Measurements from ENCODE around the gene SORCS2. TPM values are rescaled to one million over a fixed set of nuclear protein-coding genes. Genes with fewer than 3 reads are reported as not detected.

Gene SORCS2
- total and polyA plus RNA-seq, 2 donors (not counting 1 experiment from before 2014, with no cell fraction given): not detected

- Histone ChIP-seq H3K4me1 (ENCODE audit: control insufficient read depth in 2 of 2, insufficient read depth in 2 of 2, low read length in 2 of 2) (no peaks in the 10 kb centered on the region), H3K79me2 (ENCODE audit: control insufficient read depth, insufficient read depth, low read length) (no peaks in the 10 kb centered on the region), H3K4me3 (ENCODE audit: control extremely low read depth in 1 of 5, extremely low read depth in 1 of 5, insufficient read depth in 1 of 5, low read depth in 2 of 5, low read length in 4 of 5) (no peak overlapping the region), H3K27me3 (replicated peaks in 1 of 4; ENCODE audit: control extremely low read depth in 1 of 4, control insufficient read depth in 3 of 4, insufficient read depth in 4 of 4, low read length in 3 of 4) (no peaks in the 10 kb centered on the region), H3K9ac (ENCODE audit: low read length) (no peak overlapping the region), H3K36me3 (replicated peaks in 1 of 2; ENCODE audit: control extremely low read depth in 1 of 2, control insufficient read depth in 1 of 2, extremely low read depth in 1 of 2, insufficient read depth in 2 of 2, low read length in 1 of 2) (no peaks in the 10 kb centered on the region), H3K9me3 (ENCODE audit: control extremely low read depth in 1 of 3, control insufficient read depth in 2 of 3, insufficient read depth in 1 of 3, low read length in 2 of 3) (peaks cover 0 to 14% (median 0%) of the 10 kb centered on the region in 3 donors), H2AFZ (ENCODE audit: insufficient read depth, low read depth, low read length, poor library complexity, severe bottlenecking) (no peak overlapping the region), H3K4me2 (replicated peaks; ENCODE audit: low read depth, low read length, poor library complexity, severe bottlenecking) (no peak overlapping the region), H3K27ac (ENCODE audit: low read length in 2 of 2) (no peak overlapping the region), H4K20me1 (ENCODE audit: control insufficient read depth, insufficient read depth, low read length, poor library complexity, severe bottlenecking) (no peaks in the 10 kb centered on the region)
- Mint-ChIP-seq H3K27me3 (peaks cover 3% of the 10 kb centered on the region), H3K27ac (no peak overlapping the region), H3K4me1 (no peaks in the 10 kb centered on the region), H3K9me3 (ENCODE audit: insufficient read depth) (no peaks in the 10 kb centered on the region), H3K4me3 (no peak overlapping the region)
- WGBS (ENCODE audit: insufficient coverage): 89% methylated on average over 18 of the region's 18 CpGs
- POLR2A ChIA-PET: no interaction called here
- intact Hi-C loops (cut with micrococcal nuclease): no loop called here
- ATAC-seq (ENCODE audit: low read depth) (no peak), DNase-seq (no peak)
- TF ChIP-seq, protein P1, sequence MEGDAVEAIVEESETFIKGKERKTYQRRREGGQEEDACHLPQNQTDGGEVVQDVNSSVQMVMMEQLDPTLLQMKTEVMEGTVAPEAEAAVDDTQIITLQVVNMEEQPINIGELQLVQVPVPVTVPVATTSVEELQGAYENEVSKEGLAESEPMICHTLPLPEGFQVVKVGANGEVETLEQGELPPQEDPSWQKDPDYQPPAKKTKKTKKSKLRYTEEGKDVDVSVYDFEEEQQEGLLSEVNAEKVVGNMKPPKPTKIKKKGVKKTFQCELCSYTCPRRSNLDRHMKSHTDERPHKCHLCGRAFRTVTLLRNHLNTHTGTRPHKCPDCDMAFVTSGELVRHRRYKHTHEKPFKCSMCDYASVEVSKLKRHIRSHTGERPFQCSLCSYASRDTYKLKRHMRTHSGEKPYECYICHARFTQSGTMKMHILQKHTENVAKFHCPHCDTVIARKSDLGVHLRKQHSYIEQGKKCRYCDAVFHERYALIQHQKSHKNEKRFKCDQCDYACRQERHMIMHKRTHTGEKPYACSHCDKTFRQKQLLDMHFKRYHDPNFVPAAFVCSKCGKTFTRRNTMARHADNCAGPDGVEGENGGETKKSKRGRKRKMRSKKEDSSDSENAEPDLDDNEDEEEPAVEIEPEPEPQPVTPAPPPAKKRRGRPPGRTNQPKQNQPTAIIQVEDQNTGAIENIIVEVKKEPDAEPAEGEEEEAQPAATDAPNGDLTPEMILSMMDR (IDR thresholded peaks at IDR 0.05): no peak
- no peak for TF ChIP-seq EZH2 (IDR thresholded peaks at IDR 0.05; ENCODE audit: borderline replicate concordance, insufficient read depth, low read depth, low read length, poor library complexity, severe bottlenecking)
- CTCF ChIA-PET: no interaction called here
These were observed 39.8 kb downstream of the SORCS2 start for GRCh38 chr4:7232061-7232650.

DNA sequence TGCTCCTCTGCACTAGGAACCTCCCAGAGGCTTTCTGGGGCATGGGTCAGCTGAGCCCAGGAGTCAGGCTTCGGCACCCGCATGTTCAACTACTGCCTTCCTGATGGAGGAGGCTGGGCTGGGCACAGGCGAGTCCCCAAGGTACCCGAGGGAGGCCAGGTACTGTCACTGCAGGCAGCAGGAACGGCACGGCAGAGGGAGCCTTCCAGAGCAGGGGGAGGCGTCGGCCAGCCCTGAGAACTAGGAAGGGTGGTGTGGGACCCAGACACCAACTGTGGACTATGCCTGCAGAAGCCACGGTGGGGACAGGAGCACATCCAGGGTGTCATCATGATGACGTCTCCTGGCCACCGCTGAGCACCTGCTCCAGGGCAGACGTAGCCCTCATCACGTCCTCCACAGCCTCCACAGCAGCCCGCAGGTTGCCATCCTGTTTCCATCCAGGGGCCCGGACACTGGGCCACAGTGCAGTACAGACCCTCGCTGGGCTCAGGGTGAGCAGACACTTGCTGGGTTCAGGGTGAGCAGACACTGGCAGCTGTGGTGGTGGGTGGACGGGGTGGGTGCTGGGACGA, 40.8 kb downstream of the SORCS2 start:
- TF ChIP-seq, protein P1 (IDR thresholded peaks at IDR 0.05): no peak
- no peak for TF ChIP-seq EZH2 (IDR thresholded peaks at IDR 0.05; ENCODE audit: borderline replicate concordance, insufficient read depth, low read depth, low read length, poor library complexity, severe bottlenecking)
- Histone ChIP-seq H2AFZ (ENCODE audit: insufficient read depth, low read depth, low read length, poor library complexity, severe bottlenecking) (no peak overlapping the region), H3K9me3 (ENCODE audit: control extremely low read depth in 1 of 3, control insufficient read depth in 2 of 3, insufficient read depth in 1 of 3, low read length in 2 of 3) (peaks cover 0 to 15% (median 0%) of the 10 kb centered on the region in 3 donors), H3K4me2 (replicated peaks; ENCODE audit: low read depth, low read length, poor library complexity, severe bottlenecking) (no peak overlapping the region), H3K36me3 (replicated peaks in 1 of 2; ENCODE audit: control extremely low read depth in 1 of 2, control insufficient read depth in 1 of 2, extremely low read depth in 1 of 2, insufficient read depth in 2 of 2, low read length in 1 of 2) (no peaks in the 10 kb centered on the region), H3K4me3 (ENCODE audit: control extremely low read depth in 1 of 5, extremely low read depth in 1 of 5, insufficient read depth in 1 of 5, low read depth in 2 of 5, low read length in 4 of 5) (no peak overlapping the region), H3K4me1 (ENCODE audit: control insufficient read depth in 2 of 2, insufficient read depth in 2 of 2, low read length in 2 of 2) (no peaks in the 10 kb centered on the region), H3K9ac (ENCODE audit: low read length) (no peak overlapping the region), H4K20me1 (ENCODE audit: control insufficient read depth, insufficient read depth, low read length, poor library complexity, severe bottlenecking) (no peaks in the 10 kb centered on the region), H3K79me2 (ENCODE audit: control insufficient read depth, insufficient read depth, low read length) (no peaks in the 10 kb centered on the region), H3K27me3 (replicated peaks in 1 of 4; ENCODE audit: control extremely low read depth in 1 of 4, control insufficient read depth in 3 of 4, insufficient read depth in 4 of 4, low read length in 3 of 4) (no peaks in the 10 kb centered on the region), H3K27ac (ENCODE audit: low read length in 2 of 2) (no peak overlapping the region)
- ChIA-PET POLR2A (no interaction called here), CTCF (no interaction called here)
- Mint-ChIP-seq H3K27ac (no peak overlapping the region), H3K9me3 (ENCODE audit: insufficient read depth) (no peaks in the 10 kb centered on the region), H3K4me3 (no peak overlapping the region), H3K4me1 (no peaks in the 10 kb centered on the region), H3K27me3 (peaks cover 3% of the 10 kb centered on the region)
- ATAC-seq (ENCODE audit: low read depth) (no peak), DNase-seq (no peak)
- intact Hi-C loops (cut with micrococcal nuclease): no loop called here
- 86% methylated on average over 18 of the region's 18 CpGs for WGBS (ENCODE audit: insufficient coverage)
